ENCODE results near the gene TEDDM1.
"Not testable (repeated sequence)": the region's sequence is repeated elsewhere in the genome, so short reads cannot be mapped to it uniquely, and the experiment has no call there.

TEDDM1 gene

DNA sequence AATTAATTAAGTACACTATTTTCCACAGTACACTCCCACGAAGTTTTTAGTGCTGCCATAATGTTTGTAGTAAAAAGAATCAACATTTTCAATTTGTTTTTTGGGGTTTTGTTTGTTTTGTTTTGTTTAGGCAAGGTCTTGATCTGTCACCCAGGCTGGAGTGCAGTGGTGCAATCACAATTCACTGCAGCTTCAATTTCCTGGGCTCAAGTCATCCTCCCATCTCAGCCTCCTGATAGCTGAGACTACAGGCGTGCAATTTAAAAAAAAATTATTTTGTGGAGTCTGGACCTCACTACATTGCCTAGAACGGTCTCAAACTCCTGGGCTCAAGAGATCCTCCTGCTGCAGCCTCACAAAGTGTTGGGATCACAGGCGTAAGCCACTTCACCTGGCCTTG, 20.3 kb downstream of the TEDDM1 start:
- DNase-seq (ENCODE audit: low read depth) = no peak

DNA sequence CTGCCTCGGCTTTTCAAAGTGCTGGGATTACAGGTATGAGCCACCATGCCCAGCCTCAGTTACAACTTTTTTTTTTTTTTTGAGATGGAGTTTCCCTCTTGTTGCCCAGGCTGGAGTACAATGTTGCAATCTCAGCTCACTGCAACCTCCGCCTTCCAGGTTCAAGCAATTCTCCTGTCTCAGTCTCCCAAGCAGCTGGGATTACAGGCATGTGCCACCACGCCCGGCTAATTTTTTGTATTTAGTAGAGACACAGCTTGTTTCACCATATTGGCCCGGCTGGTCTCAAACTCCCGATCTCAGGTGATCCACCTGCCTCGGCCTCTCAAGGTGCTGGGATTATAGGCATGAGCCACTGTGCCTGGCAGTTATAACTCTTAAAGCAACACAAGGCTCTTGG, 20.7 kb downstream of the TEDDM1 start:
- not testable (repeated sequence) for DNase-seq (ENCODE audit: low read depth)

DNA sequence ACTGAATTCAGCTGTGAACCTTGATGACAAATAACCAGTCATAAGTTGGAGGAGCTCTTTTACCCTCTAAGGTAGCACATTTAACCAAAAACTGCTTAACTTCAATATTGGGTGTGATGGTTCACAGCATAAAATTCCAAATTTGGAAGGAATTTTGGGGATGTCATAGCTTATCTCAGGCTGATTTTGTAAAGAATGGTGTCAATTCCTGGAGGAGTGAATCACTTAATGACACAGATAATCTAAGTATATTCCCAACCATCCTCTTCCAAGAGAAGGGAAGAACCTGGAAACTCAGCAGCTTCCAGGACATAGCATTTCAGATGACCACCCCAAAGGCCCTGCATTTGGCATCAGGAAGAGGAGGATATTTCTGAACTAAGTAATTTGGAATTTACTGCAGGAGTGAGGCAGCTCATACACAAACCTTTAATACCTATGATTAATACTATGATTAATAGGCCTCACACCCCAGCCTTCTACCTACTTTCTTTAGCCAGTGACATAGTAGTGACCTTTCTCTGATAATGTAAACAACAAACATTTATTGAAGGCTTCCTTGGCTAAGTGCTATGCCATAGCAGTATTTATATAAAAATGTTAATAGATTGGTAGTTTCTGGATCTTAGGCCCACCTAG, 23.4 kb downstream of the TEDDM1 start:
- no peak for DNase-seq (ENCODE audit: low read depth)

DNA sequence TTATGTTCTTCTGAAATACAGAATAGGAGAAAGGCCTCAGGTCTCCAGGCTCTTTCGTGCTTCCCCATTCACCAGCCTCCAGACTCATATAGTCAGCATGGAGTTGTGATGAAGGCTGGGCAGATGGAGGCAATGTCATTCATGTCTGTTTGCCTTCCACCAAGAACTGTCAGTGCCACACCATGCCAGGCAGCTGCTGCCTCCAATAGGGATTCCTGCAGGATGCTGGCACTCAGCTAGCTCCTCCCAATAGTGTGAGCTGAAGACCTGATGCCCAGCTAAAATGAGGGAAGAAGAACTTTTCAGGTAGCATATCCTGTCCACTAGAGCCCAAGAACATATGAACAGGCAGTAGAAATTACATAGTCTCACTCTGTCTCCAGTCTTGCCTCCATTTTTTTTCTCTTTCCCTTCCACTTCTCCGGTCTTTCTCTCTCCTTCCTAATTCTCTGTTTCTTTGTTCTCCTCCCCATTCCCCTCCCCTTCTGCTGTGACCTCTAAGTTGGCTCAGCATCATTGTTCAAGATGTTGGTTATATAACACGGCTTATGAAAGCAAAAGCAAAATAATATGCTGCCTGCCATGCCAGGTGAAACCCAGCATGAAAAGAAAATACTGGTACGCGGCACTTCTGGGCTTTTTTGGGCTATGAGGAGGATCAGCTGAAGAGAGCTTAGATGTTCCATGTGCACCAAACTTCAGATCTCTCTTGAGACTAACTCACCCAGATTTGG, 26.2 kb downstream of the TEDDM1 start:
- DNase-seq (ENCODE audit: low read depth) = no peak

GRCh38 chr1:182370532-182370931, 29.9 kb downstream of the TEDDM1 start:
- no peak for DNase-seq (ENCODE audit: low read depth)

DNA sequence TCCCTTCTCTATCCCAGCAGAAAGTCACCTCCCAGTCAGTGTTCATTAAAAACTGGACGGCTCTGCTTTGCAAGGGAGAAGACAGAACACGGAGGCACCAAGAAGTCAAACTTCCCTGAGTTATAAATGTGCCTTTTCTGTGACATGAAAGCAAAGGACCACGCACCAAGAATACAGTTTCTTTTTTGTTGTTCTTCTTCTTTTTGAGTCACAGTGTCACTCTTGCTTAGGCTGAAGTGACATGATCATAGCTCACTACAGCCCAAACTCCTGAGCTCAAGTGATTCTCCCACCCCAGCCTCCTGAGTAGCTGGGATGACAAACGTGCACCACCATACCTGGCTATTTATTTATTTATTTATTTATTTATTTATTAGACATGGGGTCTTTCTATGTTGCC, 31.6 kb downstream of the TEDDM1 start:
- DNase-seq (ENCODE audit: low read depth) = no peak

DNA sequence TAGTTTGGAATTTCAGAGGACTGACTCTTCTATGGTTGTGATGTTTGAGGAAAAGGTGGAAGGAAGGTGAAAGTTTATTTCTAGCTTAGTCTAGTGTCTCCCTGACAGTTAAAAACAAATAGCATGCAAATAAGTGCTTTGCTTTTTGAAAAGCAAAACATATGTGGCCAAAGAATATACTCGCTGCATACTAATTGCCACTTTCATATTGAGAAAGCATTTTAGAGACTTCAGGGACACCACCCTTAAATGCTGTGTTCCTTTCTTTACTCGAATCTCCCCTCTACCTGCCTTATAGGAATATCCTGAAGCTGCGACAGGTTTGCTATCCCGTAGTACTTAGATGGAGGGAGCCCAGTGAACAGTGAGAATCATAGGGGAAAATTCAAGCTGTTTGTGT, 32.1 kb downstream of the TEDDM1 start:
- DNase-seq (ENCODE audit: low read depth) = no peak

GRCh38 chr1:182367926-182368325, 32.5 kb downstream of the TEDDM1 start:
- no peak for DNase-seq (ENCODE audit: low read depth)

DNA sequence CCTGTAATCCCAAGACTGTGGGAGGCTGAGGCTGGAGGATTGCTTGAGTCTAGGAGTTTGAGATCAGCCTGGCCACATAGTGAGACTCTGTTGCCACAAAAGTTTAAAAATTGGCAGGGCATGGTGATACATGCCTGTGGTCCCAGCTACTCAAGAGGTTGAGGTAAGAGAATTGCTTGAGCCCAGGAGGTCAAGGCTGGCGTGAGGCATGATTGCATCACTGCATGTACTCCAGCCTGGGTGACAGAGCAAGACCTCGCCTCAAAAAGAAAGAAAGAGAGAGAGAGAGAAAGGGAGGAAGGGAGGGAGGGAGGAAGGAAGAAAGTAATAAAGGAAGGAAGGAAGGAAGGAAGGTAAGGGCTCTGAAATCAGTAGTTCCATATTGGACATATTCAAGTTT, 33.9 kb downstream of the TEDDM1 start:
- no peak for DNase-seq (ENCODE audit: low read depth)

DNA sequence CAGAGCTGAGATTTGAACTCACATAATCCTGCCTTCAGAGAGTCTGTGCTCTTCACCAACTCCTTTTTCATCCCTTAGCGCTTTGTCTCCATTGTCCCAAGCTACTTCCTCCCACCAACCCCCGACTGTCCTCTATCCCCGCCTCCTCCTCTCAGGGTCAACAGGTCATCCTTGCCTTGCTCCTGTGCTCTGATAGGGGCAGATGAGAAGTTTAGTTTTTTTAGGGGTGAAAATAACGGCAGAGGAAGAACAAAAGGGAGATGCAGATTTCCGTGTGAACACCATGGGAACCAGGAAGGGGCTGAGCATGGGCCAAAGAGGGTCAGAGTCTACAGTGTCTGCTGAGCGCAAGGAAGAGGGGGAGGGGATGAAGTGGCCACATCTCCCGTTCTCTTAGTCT, 40.8 kb downstream of the TEDDM1 start:
- no peak for DNase-seq (ENCODE audit: low read depth)

GRCh38 chr1:182357913-182358312, 42.6 kb downstream of the TEDDM1 start:
- DNase-seq (ENCODE audit: low read depth) = no peak

GRCh38 chr1:182357171-182357570, 43.3 kb downstream of the TEDDM1 start:
- DNase-seq (ENCODE audit: low read depth) = no peak

DNA sequence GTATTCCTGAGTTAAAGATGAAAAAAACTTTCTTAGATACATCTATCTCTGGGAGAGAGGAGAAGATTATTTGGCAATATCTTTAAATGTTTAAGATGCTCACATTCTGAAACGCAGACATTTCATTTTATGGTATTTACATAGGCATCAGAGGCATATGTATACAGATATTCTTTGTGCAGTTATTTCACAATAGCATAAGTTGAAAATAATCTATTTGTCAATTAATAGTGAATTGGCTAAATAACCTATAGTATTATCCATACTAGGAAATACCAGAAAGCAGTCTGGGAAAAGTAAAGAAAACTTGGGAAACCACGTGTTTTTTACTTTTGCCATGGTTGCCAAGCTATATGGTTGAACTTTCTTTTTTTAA, 44.8 kb downstream of the TEDDM1 start:
- DNase-seq (ENCODE audit: low read depth) = no peak

DNA sequence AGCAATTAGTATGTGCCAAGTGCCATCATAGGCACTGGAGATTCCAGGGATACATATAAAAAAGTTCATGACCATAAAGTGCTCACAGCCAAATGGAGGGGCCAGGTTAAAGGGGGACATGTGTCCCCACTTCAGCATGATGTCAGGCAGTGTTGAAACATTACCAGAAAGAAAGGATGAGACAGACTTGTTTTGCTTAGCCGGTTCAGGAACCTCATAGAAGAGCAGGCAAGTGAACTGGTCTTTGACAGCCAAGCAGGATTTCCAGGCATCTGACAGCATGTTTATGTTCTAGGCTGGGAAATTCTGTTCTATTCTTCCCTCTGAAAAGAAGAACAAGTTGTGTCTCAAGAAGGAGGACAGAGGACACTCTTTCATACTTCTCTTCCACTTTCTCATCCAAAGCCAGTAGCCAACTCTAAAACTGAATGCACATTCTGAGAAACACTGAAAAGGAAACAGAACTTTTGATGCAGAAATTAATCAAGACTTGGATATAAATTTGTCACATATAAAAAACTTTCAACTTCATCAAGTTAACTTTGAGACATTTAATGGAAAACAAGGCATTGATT, 48.6 kb downstream of the TEDDM1 start:
- DNase-seq (ENCODE audit: low read depth) = no peak

- DNase-seq (ENCODE audit: low read depth) = no peak
These were observed 49.6 kb downstream of the TEDDM1 start for GRCh38 chr1:182350839-182351238.

DNA sequence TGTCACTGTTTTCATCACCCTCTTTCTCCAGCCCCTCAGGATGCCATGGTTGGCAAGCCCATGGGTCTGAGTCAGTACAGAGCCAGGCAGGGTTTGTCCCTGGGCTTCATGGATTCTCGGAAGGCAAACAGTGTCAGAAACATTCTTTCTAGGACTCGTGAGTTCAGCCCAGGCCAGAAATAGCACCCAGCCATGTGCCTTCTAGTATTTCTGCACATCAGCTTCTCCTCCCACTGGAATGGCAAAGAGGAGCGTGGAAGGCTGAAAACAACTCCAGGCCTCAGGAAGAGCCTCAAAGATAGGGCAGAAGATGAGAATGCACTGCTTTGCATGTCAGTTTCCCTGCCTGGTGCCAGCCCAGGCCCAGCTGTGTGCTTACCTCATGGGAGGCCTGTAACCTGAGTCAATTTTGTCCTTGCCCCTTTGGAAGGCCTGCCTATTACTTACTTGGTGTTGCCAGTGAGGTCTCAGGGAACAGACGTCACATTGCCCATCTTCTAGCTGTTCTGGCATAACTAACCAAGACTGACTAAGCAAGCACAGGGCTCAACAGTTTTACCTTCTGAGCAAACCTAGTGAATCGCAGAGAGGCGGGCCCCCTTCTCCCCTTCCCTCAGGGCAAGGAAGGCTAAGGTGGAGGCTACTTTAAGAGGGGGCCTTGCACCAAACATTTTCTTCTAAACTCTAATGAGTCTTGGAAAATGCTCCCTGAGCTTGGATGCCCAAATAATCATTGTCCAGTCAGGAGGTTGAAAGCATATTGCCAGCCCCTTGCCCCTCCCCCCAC, 51.3 kb downstream of the TEDDM1 start:
- no peak for DNase-seq (ENCODE audit: low read depth)
